ENCODE data around the gene KYAT1.
"Not testable (repeated sequence)": the region's sequence is repeated elsewhere in the genome, so short reads cannot be mapped to it uniquely, and the experiment has no call there.

GRCh38 chr9:128870941-128871265 is 10.8 kb downstream of the KYAT1 start:
- not testable (repeated sequence) for TF ChIP-seq CTCF, POLR2AphosphoS5 (IDR thresholded peaks at IDR 0.05)
